Activated T-cell treated with anti-CD3 and anti-CD28 coated beads for 4 hours (primary cell): ENCODE measurements around the gene HS3ST5.
"Not testable (repeated sequence)": the region's sequence is repeated elsewhere in the genome, so short reads cannot be mapped to it uniquely, and the experiment has no call there.

ENCODE experiments used
- DNase-seq: peaks from one replicate; pipeline ENCODE4 v3.0.0-alpha.2; 2020

The HS3ST5 gene

DNA sequence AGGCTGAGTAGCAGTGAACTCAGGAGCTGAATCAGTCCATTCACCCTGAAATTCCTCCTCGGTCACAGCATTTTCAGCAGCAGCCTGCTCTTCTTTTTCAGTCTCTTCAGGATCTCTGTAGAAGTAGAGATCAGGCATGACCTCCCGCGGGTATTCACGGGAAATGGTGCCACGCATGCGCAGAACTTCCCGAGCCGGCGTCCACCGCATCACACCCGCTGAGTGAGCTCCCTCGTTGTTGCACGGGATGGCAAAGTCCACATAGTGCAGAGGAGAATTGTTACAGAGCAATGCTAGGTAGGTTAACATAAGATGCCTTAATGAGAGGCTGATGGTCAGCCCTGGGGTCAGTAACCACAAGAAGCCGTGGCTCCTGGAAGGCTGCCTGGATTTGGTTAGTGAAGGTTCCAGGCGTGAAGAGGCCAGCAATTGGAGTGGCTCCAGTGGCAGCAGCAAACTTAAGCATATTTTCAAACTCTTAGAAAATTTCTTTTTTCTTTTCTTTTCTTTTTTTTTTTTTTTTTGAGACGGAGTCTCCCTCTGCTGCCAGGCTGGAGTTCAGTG, 258.4 kb downstream of the HS3ST5 start:
- no peak for DNase-seq

DNA sequence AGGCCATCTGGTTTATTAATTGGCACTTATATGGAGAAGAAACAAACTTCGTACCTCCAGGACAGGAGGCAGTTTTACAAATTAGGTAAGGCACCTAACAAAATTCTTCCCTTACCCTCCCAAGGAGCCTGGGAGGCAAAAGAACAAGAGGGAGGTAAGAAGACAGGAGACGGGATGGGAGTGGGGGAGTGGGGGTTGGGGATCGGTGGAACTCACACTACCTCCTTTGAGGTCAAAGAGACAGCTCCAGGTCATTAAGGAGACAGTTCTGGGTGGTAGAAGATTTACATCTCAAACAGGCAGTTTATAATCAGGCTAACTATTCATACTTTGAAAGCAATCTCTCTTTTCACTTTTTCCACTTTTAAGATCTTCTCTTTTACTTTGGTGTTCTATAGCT, 259.6 kb downstream of the HS3ST5 start:
- no peak for DNase-seq

DNA sequence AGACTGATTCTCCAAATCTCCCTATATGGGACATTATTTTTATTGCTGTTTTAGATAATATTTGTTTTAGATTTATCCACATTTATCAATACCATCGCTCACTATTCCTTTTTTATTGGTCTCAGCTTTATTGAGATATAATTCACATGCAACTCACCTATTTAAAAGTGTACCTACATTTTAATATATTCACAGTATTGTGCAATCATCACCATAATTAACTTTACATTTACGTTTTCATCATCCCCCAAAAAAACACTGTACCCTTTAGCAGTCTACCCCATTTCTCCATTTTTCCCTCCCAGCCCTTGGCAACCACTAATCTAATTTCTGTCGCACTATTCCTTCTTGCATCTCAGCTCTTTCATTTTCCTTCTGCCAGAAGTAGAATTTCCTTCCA, 261.1 kb downstream of the HS3ST5 start:
- no peak for DNase-seq

DNA sequence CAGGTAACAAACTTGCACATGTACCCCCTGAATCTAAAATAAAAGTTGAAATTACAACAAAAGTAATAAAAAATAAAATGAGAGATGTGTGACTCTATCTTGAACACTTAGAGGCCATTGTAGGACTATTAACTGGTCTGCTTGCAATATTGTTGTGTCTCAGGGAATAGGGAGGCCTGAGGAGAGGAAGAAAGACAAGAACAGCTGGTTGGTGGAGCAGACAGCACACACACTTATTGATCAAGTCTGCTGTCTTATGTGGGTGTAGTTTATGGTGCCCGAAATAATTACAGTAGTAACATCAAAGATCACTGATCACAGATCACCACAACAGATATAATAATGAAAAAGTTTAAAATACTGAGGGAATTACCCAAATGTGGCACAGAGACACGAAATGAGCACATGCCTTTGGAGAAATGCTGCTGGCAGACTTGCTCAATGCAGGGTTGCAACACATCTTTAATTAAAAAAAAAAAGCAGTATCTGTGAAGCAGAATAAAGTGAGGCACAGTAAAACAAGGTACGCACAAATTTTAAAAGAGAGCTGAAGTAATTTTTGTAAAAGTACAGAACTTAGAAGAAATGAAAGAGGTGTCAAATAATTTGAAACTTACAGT, 261.8 kb downstream of the HS3ST5 start:
- DNase-seq: no peak

DNA sequence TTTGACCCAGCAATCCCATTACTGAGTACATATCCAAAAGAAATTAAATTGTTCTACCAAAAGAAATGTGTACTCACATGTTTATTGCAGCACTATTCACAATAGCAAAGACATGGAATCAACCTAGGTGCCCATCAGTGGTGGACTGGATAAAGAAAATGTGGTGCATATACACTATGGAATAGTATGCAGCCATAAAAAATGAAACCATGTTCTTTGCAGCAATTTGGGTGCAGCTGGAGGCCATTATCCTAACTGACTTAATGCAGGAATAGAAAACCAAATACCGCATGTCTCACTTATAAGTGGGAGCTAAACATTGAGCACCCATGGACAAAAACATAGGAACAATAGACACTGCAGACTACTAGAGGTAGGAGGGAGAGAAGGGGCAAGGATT, 262.4 kb downstream of the HS3ST5 start:
- DNase-seq: not testable (repeated sequence)

DNA sequence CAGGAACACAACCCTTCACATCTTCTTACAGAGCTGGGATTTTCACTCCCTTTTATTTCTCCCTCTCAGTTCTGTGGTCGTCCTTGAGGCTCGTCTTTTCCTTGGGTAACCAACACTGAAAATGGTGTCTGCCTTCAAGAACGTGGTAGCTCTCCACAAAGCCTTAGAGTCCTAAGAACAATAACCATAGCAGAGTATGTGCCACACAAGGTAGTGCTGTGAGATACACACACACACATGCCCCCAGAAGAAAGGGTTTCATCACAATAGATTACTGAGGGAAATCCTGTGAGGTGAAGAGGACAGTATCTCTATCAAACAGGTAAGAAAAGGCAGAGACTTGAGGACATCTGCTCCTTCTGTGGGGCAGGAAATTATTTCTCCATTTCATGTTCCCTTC, 267.0 kb downstream of the HS3ST5 start:
- DNase-seq: no peak

DNA sequence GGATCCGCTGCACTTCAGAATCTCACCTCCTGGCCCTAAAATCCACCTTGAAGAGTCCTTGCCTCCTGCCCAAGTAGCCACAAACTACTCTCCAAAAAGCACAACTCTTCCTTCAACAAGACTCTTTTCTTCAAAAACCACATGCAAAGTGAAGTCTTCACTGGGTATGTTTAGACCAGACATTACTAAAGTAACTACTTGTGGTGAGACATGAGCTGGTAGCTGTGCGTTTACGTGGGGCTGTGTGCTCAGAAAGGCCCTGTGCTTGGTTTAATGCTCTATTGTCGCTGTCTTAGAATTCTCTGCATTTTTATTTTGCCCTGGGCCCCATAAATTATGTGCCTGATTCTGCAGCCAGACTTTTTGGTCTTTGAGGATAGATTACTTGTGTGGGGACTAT, 267.5 kb downstream of the HS3ST5 start:
- no peak for DNase-seq

DNA sequence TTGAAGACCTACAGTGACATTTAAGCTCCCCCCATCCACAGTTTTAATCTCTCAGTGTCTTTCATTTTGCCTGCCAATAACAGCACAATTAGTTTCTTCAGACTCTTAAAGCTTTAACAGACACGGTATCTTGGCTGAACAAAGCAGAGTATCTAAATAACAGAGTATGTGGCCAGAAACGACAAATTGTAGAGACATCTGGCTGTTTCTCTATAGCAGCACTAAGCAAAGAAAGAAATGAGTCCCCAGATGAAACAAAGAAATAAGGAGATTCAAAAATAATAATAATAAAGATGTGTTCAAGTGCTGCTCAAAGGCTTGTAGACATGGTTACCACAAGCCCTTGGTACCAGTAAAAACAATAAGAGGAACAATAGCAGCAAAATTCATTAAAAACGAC, 274.1 kb downstream of the HS3ST5 start:
- DNase-seq: no peak

DNA sequence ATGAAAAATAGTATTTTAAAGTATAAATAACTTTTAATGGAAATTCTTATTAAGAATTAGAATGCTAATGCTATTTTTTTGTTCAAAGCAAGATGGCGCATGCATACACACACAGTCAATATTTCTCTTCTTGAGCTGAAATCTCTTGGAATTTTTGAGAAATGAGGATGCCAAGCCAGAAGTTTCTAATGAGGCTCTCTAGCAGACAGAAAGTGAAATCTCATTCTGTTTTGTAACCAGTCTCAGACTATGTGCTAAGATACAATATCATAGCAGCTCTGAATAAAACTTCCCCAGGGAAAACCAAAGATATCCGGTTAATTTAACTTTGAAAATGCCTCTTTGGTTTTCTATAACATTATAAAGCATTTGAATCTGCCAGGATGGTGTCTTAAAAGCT, 274.7 kb downstream of the HS3ST5 start:
- DNase-seq: no peak

DNA sequence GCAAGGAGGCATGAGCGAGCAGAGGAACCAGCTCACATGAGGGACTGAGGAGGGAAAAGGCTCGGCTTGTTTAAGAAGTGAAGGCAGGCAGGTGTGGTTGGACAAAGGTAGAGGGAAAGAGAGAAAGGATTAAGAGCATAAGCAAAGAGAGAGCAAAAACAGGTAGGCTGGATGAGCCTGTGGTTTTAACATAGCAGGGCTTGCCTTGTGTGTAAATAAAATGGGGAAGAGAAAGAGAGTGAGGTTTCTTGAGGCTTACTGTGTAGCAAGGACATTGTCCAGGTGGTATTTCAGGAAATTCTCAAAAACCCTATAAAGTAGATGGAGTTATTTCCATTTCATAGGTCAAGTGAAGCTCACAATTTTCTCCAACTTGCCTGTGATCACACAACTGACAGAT, 278.0 kb downstream of the HS3ST5 start:
- no peak for DNase-seq

DNA sequence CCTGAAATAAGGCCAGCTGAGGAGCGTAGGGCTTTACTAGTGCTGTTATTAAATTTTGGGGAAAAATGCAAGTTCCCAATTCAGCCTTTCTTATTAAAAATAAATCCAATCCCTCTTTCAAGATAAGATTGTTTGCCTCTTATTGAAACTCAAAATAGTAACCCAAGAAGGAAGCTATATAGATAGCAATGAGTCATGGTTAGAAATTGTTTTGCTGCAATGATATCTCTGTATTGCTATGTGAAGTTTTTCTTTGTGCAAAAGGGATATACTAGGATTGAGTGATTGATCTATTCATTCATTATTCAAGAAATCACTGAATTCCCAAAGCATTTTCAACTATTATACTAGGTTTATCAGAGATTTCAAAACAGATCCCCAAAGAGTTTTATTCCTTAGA, 278.9 kb downstream of the HS3ST5 start:
- no peak for DNase-seq

DNA sequence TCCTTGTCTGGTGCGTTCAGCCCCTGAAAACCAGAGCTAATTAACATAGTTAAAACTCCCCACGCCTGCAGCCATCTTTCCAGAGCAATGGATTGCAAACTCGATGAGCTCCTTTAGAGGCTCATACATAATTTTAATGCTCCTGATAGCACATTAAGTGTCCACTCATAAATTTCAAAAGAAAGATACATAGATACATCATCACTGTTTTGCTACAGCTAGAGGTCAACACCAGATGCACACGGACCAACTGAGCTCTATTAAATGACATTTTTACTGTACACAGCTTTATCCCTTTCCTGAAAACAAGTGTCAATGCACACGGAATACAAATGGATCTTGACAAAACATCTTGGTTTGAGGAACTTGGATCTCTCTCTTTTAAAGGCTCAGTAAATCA, 280.6 kb downstream of the HS3ST5 start:
- no peak for DNase-seq

DNA sequence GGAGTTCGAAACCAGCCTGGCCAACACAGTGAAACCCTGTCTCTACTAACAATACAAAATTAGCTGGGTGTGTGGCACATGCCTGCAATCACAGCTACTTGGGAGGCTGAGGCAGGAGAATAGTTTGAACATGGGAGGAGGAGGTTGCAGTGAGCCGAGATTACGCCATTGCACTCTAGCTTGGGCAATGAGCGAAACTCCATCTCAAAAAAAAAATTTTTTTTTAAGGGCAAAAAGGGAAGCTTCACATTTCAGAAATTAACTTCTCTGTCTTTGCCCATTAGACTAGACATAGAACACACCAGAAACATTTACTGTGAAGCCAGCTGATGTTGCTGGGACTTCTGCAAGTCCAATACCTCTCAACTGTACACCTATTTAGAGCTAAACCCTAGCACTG, 281.1 kb downstream of the HS3ST5 start:
- no peak for DNase-seq

DNA sequence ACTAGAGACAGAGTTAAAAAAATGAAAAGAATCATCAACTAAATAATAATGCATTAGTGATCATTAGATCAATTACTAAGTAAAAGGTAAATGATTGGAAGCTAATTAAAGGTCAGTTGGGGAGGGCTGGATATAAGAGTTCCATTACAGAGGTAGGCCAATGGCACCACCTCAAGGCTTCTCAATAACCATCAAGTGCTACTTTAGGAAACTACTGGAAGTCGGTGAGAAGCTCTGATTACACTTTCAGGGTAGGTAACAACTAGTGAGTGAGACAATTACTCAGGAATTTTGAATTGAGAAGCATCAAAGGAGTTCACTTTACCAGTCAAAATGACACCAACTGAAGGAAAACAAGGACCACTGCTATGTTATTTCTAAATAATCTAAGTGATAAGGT, 281.7 kb downstream of the HS3ST5 start:
- no peak for DNase-seq

DNA sequence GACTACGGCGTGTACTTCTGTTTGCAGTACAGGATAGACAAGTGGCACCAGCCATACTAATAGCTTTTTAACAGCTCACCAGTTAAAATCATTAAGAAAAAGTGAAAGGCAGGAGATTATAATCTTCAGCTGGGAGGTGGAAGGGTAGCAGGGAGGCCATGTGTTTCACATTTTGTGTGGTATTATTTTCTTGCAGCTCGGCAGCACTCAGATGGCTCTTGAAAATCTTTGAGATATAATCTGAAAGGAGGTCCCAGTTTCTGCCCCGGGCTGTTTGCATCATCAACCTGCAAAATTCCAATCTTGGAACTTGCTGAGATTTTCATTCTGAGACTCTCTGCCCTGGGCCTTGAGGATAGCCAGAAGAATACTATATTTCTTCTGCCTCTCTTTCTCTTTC, 284.4 kb downstream of the HS3ST5 start:
- DNase-seq: no peak

DNA sequence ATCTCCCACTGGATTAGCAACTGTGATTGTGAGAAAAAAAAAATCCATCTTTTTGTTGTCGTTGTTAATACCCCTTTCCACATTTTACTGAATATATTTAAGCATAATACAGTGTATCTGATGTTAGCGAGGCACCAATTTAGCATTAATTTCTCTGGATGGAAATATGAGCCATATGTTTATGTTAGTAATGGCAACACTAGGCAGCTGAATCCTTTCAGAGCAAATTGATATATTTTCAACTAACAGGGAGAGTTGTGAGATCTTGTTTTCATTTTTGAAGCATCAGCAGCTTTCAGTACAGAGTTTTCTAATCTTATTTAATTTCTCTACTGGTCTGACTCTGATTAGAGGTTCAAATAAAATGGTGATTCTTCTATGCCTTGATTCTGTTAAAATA, 287.1 kb downstream of the HS3ST5 start:
- DNase-seq: no peak

DNA sequence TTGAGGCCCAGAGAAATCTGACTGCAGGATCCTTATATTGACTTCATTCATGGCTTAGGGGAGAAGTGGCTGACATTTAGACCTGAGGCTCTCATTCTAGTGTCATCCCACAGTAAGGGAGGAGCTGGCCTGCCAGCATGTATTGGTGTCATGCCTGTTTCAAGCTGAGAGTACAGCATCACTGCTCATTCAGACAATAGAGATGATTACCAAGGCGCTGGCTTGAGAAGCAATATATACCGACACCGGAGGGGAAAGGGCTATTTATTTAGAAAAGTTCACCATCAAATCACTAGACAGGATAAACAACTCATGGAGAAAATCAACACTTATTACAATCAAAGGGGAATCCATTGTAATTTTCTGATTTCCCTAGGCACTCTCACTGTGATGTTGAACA, 287.5 kb downstream of the HS3ST5 start:
- DNase-seq: no peak

DNA sequence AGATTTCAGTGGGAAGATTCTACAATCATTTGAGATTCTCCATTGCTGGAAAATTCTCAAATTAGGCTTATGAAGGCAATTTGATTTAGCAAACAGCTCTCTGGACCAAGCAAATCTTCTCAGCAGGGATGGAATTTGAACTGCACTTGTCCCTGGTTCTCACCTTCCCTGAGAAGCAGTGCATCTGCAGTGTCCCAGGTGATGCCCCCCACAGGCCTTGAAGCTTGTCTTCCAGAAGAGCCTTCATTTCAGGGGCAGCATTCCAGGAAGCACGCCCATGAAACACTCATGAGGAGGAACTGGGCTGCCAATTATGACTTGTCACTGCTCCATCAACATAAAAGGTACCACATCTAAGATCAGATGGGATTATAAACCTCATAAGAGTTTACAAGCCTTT, 289.0 kb downstream of the HS3ST5 start:
- no peak for DNase-seq

DNA sequence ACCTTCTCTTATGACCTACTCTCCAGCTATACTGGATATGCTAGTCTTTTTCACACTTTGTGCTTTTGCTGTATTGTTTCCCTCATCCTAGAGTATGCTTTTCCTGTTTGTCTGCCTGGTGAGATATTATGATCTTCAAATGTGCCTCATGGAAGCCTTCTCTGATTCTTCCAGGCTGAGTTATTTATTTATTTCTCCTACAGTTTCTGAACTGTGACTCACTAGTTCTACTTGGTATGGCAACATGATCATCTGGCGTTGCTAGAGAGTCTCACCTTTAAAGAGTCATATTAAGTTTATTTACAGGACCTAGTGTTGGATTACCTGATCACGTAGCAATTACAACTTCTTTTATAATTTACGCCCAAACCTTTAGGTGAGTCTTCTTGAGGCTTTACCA, 290.7 kb downstream of the HS3ST5 start:
- no peak for DNase-seq

DNA sequence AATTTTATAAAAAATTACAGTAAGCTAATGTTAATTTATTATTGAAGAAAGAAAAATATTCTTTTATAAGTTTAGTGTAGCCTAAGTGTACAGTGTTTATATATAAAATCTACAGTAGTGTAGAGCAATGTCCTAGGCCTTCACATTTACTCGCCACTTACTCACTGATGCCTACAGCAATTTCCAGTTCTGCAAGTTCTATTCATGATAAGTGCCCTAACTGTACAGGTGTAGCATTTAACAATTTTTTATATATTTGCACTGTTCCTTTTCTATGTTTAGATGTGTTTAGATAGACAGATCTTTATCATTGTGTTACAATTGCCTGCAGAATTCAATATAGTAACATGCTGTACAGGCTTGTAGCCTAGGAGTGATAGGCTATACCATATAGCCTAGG, 291.8 kb downstream of the HS3ST5 start:
- DNase-seq: no peak

DNA sequence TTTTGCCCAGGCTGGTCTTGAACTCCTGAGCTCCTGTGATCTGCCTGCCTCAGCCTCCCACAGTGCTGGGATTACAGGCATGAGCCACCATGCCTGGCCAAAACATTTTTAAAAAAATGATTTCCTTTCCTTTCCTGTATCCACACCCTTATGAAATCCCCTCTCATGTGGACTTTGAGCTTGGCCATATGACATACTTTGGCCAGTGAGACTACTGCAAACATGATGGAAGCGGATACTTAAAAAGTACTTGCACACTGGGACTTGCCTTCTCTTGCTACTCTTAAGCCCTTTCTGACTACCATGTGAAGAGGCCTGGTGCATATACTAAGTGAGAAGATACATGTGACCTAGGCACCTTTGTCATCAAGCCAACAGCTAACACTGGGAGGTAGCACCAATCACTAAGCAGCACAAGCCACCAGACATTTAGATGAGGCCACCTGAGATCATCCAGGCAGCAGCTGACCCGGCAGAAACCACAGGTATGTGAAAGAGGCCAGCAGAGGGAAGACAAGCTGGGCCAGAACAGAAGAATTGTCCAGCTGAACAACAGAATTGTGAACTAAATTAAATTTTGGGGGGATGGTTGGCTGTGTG, 293.4 kb downstream of the HS3ST5 start:
- no peak for DNase-seq

DNA sequence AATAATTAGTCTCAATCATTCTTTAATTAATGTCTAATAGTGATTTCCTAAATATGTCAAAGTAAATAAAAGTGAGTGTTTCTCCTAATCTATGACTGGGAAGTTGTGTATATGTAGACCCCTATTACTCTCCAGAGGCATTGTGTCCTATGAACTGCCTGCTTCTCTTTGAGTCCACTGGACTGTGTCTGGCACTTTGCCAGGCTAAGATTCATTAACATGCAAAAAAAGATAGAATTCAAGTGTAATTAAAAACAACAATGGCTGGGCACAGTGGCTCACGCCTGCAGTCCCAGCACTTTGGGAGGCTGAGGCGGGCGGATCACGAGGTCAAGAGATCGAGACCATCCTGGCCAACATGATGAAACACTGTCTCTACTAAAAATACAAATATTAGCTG, 298.3 kb downstream of the HS3ST5 start:
- DNase-seq: not testable (repeated sequence)

DNA sequence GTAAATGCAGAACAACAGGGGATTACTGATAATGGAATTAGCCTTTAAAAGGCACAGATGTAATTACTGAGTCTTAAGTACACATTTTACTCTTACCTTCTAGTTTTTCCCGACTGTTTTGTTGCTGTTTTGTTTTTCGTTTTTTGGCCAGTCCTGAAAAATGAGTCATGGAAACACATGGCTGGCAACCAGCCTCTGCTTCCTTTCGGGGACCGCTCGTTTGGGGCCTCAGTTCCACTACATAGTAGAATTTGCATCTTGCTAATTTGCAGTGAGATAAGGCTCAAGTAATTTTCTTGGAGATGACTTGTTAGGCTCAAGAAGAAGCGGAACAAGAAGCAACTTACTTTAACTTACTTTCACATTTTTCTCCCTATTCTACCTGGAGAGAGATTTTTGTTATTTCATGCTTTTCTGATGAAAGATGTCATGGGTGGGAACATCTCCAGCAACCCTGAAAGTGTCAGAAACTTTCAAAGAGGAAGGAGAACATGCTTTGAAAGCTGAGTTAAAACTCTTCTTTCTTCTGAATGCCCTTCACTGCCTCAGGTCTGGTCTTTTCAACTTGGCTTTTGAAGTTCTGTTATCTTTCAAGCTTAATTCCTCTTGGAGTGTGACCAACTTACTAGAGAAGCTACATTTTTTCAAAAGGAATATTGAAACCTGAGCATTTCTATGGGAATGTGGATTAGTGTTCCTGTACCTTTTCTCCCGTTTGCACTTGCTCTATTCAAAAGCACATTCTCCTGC, 300.4 kb downstream of the HS3ST5 start:
- DNase-seq: no peak

DNA sequence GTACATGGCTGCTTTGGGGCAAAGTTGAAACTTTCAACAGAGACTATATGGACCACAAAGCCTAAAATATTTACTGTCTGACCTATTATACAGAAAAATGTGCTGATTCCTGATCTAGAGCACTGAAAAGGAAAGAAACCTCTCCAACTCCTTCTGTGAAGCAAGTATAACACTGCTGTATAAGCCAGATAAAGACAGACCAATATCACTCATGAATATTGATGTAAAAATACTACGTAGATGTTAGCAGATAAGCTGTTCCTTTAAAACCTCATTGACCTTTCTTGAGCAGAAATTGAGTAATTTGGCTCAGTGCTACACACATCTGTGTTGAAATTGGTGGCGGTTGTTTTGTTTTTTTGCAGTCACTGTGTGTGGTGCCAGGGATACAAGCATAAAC, 302.0 kb downstream of the HS3ST5 start:
- DNase-seq: no peak
